ENCODE measurements around the gene PPCDC. TPM values are rescaled to one million over a fixed set of nuclear protein-coding genes. Genes with fewer than 3 reads are reported as not detected.

Gene PPCDC
- total RNA-seq, 2 experiments from 2014 or later, result 16.3 to 18.8 TPM

- ChIA-PET POLR2A (no interaction called here), CTCF (interaction anchor here (1.3 to 1.5 kb wide), 2 partner anchors 9 to 184 kb away, joined by 4 to 5 read pairs; no protein-coding TSS in a partner anchor)
- Mint-ChIP-seq H3K9me3 (no peaks in the 10 kb centered on the region), H3K27me3 (no peaks in the 10 kb centered on the region), H3K27ac (no peak overlapping the region), H3K4me3 (no peak overlapping the region), H3K36me3 (no peaks in the 10 kb centered on the region), H3K4me1 (ENCODE audit: low read depth) (peaks cover 5% of the 10 kb centered on the region)
- intact Hi-C loops (cut with micrococcal nuclease), result no loop called here
- no peak for DNase-seq
These were observed 3.5 kb upstream of the PPCDC start for GRCh38 chr15:75019916-75020315.

GRCh38 chr15:75021341-75021740 is 2.0 kb upstream of the PPCDC start:
- DNase-seq, result no peak
- H3K27me3 Mint-ChIP-seq, result no peaks in the 10 kb centered on the region
- peaks cover 11% of the 10 kb centered on the region for H3K4me1 Mint-ChIP-seq (ENCODE audit: low read depth)
- no peak overlapping the region for H3K4me3 Mint-ChIP-seq
- intact Hi-C loops (cut with micrococcal nuclease), result no loop called here
- H3K27ac Mint-ChIP-seq, result no peak overlapping the region
- no peaks in the 10 kb centered on the region for H3K9me3 Mint-ChIP-seq
- H3K36me3 Mint-ChIP-seq, result no peaks in the 10 kb centered on the region
- CTCF ChIA-PET, result interaction anchor here (0.6 to 1.3 kb wide), 2 partner anchors 47 to 71 kb away, joined by 3 read pairs; no protein-coding TSS in a partner anchor
- POLR2A ChIA-PET, result no interaction called here

- CTCF ChIA-PET, result interaction anchor here (0.6 to 2.8 kb wide), 6 partner anchors 20 to 345 kb away, joined by 3 to 19 read pairs (median 4); partner anchors contain the start of genes C15orf39 and MAN2C1
- Mint-ChIP-seq H3K36me3 (no peaks in the 10 kb centered on the region), H3K9me3 (no peaks in the 10 kb centered on the region), H3K4me1 (ENCODE audit: low read depth) (peaks cover 11% of the 10 kb centered on the region), H3K27me3 (no peaks in the 10 kb centered on the region), H3K4me3 (no peak overlapping the region), H3K27ac (no peak overlapping the region)
- POLR2A ChIA-PET, result interaction anchor here (0.7 to 3.8 kb wide), 13 partner anchors 8 to 431 kb away, joined by 3 to 30 read pairs (median 4); partner anchors contain the start of genes C15orf39, RPP25 and SCAMP5
- no peak for DNase-seq
- intact Hi-C loops (cut with micrococcal nuclease), result loop anchor here (2.0 kb wide), 1 partner anchor 326 kb away; the partner anchor contains the start of gene EDC3
These were observed 608 bp upstream of the PPCDC start for GRCh38 chr15:75022783-75023180.

GRCh38 chr15:75023872-75024636 is 664 bp downstream of the PPCDC start:
- peak overlapping the region; percentile 89 for H3K27ac Mint-ChIP-seq
- ChIA-PET POLR2A (interaction anchor here (0.7 to 3.8 kb wide), 13 partner anchors 9 to 430 kb away, joined by 3 to 30 read pairs (median 4); partner anchors contain the start of genes C15orf39, MPI, RPP25 and SCAMP5), CTCF (interaction anchor here (0.9 to 2.8 kb wide), 7 partner anchors 10 to 236 kb away, joined by 3 to 19 read pairs (median 4); partner anchors contain the start of gene C15orf39)
- intact Hi-C loops (cut with micrococcal nuclease), result loop anchor here (2.0 kb wide), 1 partner anchor 327 kb away; the partner anchor contains the start of gene EDC3
- no peaks in the 10 kb centered on the region for H3K9me3 Mint-ChIP-seq
- no peaks in the 10 kb centered on the region for H3K36me3 Mint-ChIP-seq
- H3K4me3 Mint-ChIP-seq, result peak overlapping the region; percentile 89
- no peaks in the 10 kb centered on the region for H3K27me3 Mint-ChIP-seq
- DNase-seq, result peak; percentile 20
- H3K4me1 Mint-ChIP-seq (ENCODE audit: low read depth), result peaks cover 11% of the 10 kb centered on the region

GRCh38 chr15:75025107-75025506 is 1.7 kb downstream of the PPCDC start:
- POLR2A ChIA-PET, result interaction anchor here (3.8 kb wide), 1 partner anchor 176 kb away, joined by 30 read pairs; the partner anchor contains the start of gene C15orf39
- intact Hi-C loops (cut with micrococcal nuclease), result no loop called here

GRCh38 chr15:75025548-75026260 is 2.3 kb downstream of the PPCDC start:
- peak overlapping the region; percentile 15 for H3K4me3 Mint-ChIP-seq
- ChIA-PET CTCF (interaction anchor here (0.6 to 2.8 kb wide), 5 partner anchors 175 to 238 kb away, joined by 3 to 19 read pairs (median 9); partner anchors contain the start of gene C15orf39), POLR2A (interaction anchor here (3.8 kb wide), 1 partner anchor 175 kb away, joined by 30 read pairs; the partner anchor contains the start of gene C15orf39)
- H3K27ac Mint-ChIP-seq, result no peak overlapping the region
- intact Hi-C loops (cut with micrococcal nuclease), result no loop called here
- DNase-seq, result no peak
- no peaks in the 10 kb centered on the region for H3K27me3 Mint-ChIP-seq
- peaks cover 3% of the 10 kb centered on the region for H3K36me3 Mint-ChIP-seq
- no peaks in the 10 kb centered on the region for H3K9me3 Mint-ChIP-seq
- H3K4me1 Mint-ChIP-seq (ENCODE audit: low read depth), result peaks cover 16% of the 10 kb centered on the region

More at GRCh38 chr15:75025107-75025506, 1.7 kb downstream of the PPCDC start:
- H3K27me3 Mint-ChIP-seq, result no peaks in the 10 kb centered on the region
- no peaks in the 10 kb centered on the region for H3K9me3 Mint-ChIP-seq
- H3K27ac Mint-ChIP-seq, result no peak overlapping the region
- peak overlapping the region; percentile 89 for H3K4me3 Mint-ChIP-seq
- CTCF ChIA-PET, result interaction anchor here (1.3 to 2.8 kb wide), 3 partner anchors 176 to 237 kb away, joined by 3 to 19 read pairs (median 9); partner anchors contain the start of gene C15orf39
- peaks cover 16% of the 10 kb centered on the region for H3K4me1 Mint-ChIP-seq (ENCODE audit: low read depth)
- DNase-seq, result no peak
- peaks cover 2% of the 10 kb centered on the region for H3K36me3 Mint-ChIP-seq

- ChIA-PET CTCF (interaction anchor here (1.4 to 5.3 kb wide), 3 partner anchors 174 to 177 kb away, joined by 9 to 89 read pairs (median 13); partner anchors contain the start of gene C15orf39), POLR2A (no interaction called here)
- peaks cover 22% of the 10 kb centered on the region for H3K4me1 Mint-ChIP-seq (ENCODE audit: low read depth)
- H3K9me3 Mint-ChIP-seq, result no peaks in the 10 kb centered on the region
- H3K36me3 Mint-ChIP-seq, result peaks cover 3% of the 10 kb centered on the region
- DNase-seq, result no peak
- H3K27me3 Mint-ChIP-seq, result no peaks in the 10 kb centered on the region
- no peak overlapping the region for H3K4me3 Mint-ChIP-seq
- no peak overlapping the region for H3K27ac Mint-ChIP-seq
- intact Hi-C loops (cut with micrococcal nuclease), result no loop called here
These were observed 4.2 kb downstream of the PPCDC start for GRCh38 chr15:75027551-75027950.

GRCh38 chr15:75028991-75029377 is 5.6 kb downstream of the PPCDC start:
- H3K27ac Mint-ChIP-seq, result no peak overlapping the region

GRCh38 chr15:75029378-75030022 is 6.1 kb downstream of the PPCDC start:
- POLR2A ChIA-PET, result interaction anchor here (0.6 to 1.4 kb wide), 5 partner anchors 100 to 806 kb away, joined by 3 to 10 read pairs (median 3); partner anchors contain the start of gene C15orf39
- DNase-seq, result peak; percentile 91
- CTCF ChIA-PET, result interaction anchor here (0.9 to 5.3 kb wide), 20 partner anchors 9 to 268 kb away, joined by 3 to 89 read pairs (median 4); partner anchors contain the start of gene C15orf39
- Mint-ChIP-seq H3K27me3 (no peaks in the 10 kb centered on the region), H3K4me3 (no peak overlapping the region), H3K27ac (no peak overlapping the region), H3K36me3 (peaks cover 5% of the 10 kb centered on the region), H3K4me1 (ENCODE audit: low read depth) (peaks cover 19% of the 10 kb centered on the region), H3K9me3 (no peaks in the 10 kb centered on the region)
- intact Hi-C loops (cut with micrococcal nuclease), result loop anchor here (1.0 kb wide), 1 partner anchor 175 kb away; no protein-coding TSS in a partner anchor

More at GRCh38 chr15:75028991-75029377, 5.6 kb downstream of the PPCDC start:
- Mint-ChIP-seq H3K36me3 (peaks cover 5% of the 10 kb centered on the region), H3K4me1 (ENCODE audit: low read depth) (peaks cover 22% of the 10 kb centered on the region), H3K4me3 (no peak overlapping the region), H3K27me3 (no peaks in the 10 kb centered on the region), H3K9me3 (no peaks in the 10 kb centered on the region)
- POLR2A ChIA-PET, result interaction anchor here (0.6 to 1.4 kb wide), 4 partner anchors 173 to 806 kb away, joined by 3 to 10 read pairs (median 4); partner anchors contain the start of gene C15orf39
- intact Hi-C loops (cut with micrococcal nuclease), result loop anchor here (1.0 kb wide), 1 partner anchor 175 kb away; no protein-coding TSS in a partner anchor
- CTCF ChIA-PET, result interaction anchor here (0.9 to 5.3 kb wide), 18 partner anchors 9 to 269 kb away, joined by 3 to 89 read pairs (median 4); partner anchors contain the start of gene C15orf39
- no peak for DNase-seq

- ChIA-PET CTCF (interaction anchor here (1.0 to 5.3 kb wide), 13 partner anchors 8 to 268 kb away, joined by 3 to 89 read pairs (median 4); partner anchors contain the start of gene C15orf39), POLR2A (interaction anchor here (0.6 to 1.4 kb wide), 2 partner anchors 100 to 174 kb away, joined by 3 to 10 read pairs; no protein-coding TSS in a partner anchor)
- no peaks in the 10 kb centered on the region for H3K9me3 Mint-ChIP-seq
- H3K27me3 Mint-ChIP-seq, result no peaks in the 10 kb centered on the region
- H3K36me3 Mint-ChIP-seq, result peaks cover 5% of the 10 kb centered on the region
- intact Hi-C loops (cut with micrococcal nuclease), result no loop called here
- H3K27ac Mint-ChIP-seq, result no peak overlapping the region
- no peak for DNase-seq
- peaks cover 16% of the 10 kb centered on the region for H3K4me1 Mint-ChIP-seq (ENCODE audit: low read depth)
- no peak overlapping the region for H3K4me3 Mint-ChIP-seq
These were observed 6.6 kb downstream of the PPCDC start for GRCh38 chr15:75030023-75030413.

GRCh38 chr15:75030424-75030823 is 7.0 kb downstream of the PPCDC start:
- Mint-ChIP-seq H3K27ac (no peak overlapping the region), H3K4me3 (no peak overlapping the region), H3K9me3 (no peaks in the 10 kb centered on the region), H3K4me1 (ENCODE audit: low read depth) (peaks cover 12% of the 10 kb centered on the region), H3K36me3 (peaks cover 5% of the 10 kb centered on the region), H3K27me3 (no peaks in the 10 kb centered on the region)
- ChIA-PET POLR2A (no interaction called here), CTCF (interaction anchor here (0.7 to 5.3 kb wide), 7 partner anchors 66 to 178 kb away, joined by 3 to 89 read pairs (median 9); partner anchors contain the start of gene C15orf39)
- no peak for DNase-seq
- intact Hi-C loops (cut with micrococcal nuclease), result no loop called here
